Erythroblast (primary cell): ENCODE data around the gene FZD10.

Source experiments
- GATA1 ChIP-seq: IDR thresholded peaks from 2 replicates; pipeline ENCODE4 v1.6.1; 2011; ENCODE audit warnings: low read depth, mild to moderate bottlenecking, control low read depth, low read length, moderate library complexity
- POLR2A ChIP-seq: IDR thresholded peaks from 2 replicates; pipeline ENCODE4 v1.6.1; 2011; ENCODE audit warnings: mild to moderate bottlenecking, low read length

DNA sequence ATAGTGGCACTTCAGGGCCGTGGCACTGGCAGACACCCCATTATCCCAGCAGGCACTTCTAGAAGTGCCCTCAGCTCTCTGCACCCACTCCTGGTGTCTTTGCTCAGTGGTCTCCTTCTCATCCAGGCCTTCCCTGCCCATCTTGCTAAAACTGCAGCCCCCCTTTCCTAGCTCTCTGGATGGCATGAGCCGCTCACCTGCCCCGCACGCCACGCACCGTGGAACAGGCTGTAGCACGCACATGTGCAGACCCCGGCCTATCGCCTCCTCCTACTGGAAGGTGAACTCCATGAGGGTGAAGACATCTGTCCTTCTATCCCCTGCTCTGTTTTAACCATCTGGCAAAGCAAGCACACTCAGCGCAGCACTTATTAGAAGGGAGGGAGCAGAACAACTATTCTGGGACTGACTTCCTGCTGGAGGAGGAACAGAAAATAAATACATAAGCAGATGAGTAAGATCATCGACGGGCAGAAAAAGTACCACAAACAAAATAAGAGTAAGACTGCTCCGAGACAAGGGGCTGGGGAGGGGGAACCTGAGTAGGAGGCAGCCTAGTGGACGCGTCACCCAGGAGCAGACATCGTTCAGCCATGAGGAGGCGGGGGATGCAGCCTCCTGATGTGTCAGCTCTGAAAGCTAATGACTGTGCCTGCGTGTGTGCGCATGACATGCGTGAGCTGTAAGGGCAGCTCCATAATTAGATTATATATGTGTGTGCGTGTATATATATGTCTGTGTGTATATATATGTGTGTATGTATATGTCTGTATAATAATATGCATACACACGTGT lies 7.8 kb upstream of the FZD10 start:
- TF ChIP-seq POLR2A = no peak
- no peak for TF ChIP-seq GATA1
